ENCODE measurements around the gene KISS1.

KISS1 gene

DNA sequence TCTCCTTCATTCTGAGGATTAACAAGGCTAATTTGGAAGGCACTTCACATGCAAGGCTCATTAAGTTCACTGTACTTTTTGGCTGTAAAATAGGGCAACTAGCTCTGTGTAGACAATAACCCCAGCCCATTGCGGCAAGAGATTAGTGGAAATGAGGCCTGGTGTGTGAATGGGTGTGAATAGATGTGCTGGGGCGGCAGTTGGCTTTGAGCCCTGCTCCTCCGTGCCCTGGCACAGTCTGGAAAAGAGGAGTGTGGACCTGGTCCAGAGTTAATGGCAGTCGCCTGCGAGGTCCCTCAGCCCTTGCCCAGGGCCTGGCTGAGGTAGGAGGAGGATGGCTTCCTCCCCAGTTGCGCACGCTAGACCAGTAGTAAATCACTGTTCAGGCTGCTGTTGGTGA is 4.8 kb downstream of the KISS1 start:
- DNase-seq (ENCODE audit: low read depth): no peak

DNA sequence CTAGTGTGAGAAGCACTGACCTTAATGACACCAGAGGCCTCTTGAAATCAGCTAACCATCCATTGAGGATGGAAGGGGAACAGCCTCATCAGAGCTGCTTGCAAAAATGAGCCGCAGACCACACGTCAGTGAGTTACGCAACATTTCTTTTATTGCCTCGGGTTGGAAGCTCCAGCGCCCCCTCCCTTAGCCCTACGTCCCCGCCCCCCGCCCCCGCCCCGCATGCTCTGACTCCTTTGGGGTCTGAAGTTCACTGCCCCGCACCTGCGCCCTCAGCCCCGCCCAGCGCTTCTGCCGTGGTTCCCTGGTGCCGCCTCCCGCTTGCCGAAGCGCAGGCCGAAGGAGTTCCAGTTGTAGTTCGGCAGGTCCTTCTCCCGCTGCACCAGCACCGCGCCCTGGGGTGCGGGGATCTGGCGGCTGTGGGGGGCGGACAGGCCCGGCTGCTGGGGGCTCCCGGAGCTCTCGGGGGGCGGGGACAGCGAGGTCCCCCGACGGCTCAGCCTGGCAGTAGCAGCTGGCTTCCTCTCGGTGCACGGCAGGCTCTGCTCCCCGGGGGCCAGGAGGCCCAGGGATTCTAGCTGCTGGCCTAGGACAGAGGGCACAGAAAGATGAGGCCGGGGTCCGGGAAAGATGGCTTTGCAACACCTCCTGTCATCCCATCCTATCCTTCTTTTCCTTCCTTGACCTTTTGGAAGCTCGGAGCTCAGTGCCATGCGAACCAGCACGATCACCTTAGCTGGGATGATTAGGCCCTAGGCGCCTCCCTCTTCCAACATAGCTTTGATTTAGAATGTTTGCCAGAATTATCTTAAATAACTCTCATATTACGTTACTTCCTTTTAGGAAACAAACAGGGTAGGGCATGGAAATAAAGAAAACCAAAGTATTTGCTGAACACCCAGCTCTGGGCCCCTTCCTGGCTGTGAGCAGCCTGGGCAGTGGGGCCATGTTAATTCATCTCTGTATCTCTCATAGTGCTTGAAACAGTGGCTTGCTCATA is 5.8 kb downstream of the KISS1 start:
- DNase-seq (ENCODE audit: low read depth): peak; percentile 26

DNA sequence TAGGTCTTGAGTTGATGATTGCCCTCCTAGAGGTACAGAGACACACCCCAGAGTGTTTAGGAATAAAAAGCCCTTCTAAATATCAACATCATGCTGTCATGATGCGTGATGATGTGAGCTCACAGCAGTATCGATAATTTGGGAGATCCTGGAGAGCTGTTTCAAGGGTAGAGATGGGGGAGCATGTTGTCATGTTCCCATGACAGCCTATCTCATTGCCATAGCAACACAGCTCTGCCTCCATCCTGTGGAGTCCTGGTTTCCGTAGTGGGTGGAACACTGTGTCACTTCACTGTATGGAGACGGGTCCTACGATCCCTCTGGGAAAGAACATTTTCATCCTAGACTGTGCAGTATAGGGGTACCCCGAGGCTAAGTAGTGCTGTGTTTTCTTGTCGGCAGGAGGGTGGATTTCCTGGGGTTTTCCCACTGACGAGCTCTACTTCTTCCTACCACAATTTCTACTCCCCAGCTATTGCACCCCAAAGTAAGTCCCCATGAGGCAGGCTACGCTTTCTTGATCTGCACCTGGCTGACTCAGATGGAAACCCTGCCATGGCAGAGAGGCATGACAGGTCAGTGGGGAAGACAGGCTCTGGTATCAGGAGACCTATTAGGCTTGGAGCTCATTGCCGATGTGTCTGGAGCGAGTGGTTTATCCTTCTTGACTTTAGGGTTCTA is 7.2 kb downstream of the KISS1 start:
- no peak for DNase-seq (ENCODE audit: low read depth)

DNA sequence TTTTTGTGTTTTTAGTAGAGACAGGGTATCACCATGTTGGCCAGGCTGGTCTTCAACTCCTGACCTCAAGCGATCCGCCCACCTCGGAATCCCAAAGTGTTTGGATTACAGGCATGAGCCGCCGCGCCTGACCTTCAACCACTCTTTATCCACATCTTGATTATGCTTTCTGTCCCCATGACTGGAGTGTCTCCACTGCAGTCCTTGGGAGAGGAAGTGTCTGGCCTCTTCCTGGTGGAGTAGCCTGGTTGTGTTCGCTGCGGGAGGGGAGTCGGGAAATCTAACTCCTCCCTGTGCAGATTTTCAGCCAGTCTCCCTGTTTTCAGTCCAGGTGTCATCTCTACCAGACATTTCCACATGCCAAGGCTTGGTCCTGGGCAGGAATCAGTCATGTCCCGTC is 9.7 kb downstream of the KISS1 start:
- DNase-seq (ENCODE audit: low read depth): no peak

DNA sequence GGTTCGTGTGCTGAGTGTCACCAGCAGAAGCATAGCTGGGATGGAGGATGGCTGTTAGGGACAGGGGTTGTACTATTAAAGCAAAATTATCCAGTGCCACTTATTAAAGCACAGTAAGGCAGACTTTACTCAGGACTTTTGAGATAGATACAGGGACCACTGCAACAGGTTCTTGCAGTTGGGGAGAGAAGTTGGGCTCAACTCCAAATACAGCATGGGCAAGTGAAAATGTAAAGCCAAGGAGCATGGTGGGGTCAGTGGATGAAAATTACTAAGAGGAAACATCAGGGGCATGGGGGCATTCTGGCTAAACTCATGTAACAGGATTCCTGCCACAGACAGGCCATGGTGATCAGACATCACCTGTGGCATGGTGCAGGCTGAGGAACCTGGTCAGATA is 15.2 kb downstream of the KISS1 start:
- DNase-seq (ENCODE audit: low read depth): no peak

DNA sequence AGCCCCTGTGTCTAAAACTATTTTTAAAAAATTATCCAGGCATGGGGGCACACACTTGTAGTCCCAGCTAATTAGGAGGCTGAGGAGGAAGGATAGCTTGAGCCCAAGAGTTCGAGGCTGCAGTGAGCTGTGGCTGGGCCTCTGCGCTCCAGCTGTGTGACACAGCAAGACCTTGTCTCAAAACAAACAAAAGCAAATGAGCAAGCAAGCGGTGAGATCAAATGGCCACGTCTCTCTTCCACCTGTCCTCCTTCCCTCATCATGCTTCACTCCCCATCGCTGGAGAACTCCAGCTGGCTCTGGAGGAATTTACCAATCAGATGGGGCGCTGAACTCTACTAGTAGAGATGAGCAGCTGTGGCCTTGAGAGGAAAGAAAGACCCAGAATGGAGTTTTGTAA is 16.2 kb downstream of the KISS1 start:
- DNase-seq (ENCODE audit: low read depth): no peak

DNA sequence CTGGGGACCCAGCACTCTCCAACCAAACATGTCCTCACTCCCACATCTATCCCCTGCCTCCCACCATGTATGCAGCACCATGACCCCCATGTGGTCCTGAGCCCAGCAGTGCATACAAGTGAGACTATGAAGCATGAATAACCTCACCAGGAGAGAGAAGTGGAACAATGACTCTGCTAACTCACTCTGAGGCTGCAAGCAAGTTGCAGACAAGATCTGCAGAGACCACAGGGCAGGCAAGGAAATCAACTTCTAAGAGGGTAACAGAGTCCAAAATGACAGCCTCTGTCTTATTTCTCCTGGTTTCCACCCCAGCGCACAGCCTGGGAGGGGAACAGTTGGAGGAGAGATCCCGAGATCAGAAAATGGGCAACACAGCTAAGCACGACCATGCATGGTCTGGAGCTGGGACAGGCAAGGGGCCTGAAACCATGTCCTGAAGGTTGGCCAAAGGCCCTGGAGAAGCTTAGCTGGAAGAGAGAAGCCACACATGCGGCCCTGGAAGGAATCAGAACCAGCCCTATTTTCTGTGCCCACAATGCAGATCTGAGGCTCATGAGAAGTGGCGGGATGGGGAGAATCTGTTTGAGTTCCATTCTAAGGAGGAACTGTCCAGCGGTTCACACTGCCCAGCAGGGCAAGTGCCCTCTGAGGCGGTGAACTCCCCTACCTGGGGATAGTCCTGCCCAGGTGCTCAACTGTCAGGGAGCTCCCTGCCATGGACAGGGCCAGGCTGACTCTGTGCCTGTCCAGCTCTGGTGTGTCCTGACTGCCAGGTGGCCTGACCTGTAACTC is 17.6 kb downstream of the KISS1 start:
- DNase-seq (ENCODE audit: low read depth): no peak

DNA sequence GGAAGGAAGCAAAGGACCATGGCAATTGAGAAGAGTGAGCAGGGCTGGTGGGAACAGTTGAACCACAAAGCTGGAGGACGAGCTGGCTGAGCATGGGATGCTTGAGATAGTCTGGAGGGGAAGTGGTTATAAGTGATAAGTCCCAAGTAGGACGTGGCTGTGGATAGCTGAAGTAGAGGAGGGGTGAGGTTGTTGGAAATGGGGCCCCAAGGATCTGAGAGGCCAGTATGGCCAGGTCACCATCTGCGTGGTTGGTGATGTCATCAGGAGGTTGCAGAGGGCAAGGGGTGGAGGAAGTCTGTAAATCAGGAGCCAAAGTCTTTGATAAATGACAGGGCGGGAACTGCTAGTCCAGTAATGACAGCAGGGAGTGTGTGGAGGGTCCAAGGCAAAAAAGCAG is 19.2 kb downstream of the KISS1 start:
- DNase-seq (ENCODE audit: low read depth): no peak

DNA sequence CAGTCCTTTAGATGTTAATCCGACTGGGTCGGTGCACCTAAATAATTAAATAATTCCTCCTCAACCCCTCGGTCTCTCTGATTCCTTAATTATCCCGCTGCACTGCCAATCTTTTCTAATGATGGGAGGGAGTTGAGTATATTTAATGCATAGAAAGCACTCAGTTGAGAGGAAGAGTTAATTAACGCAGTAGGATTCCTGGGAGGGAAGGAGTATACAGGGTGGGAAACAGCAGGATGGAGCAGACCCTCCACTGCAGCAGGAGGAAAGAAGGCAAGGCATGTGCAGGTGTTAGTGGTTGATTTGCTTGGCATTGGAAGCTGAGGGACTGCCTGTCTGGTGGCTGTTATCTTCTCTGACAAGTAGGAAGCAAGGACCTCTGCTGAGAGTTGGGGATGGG is 20.2 kb downstream of the KISS1 start:
- DNase-seq (ENCODE audit: low read depth): no peak

DNA sequence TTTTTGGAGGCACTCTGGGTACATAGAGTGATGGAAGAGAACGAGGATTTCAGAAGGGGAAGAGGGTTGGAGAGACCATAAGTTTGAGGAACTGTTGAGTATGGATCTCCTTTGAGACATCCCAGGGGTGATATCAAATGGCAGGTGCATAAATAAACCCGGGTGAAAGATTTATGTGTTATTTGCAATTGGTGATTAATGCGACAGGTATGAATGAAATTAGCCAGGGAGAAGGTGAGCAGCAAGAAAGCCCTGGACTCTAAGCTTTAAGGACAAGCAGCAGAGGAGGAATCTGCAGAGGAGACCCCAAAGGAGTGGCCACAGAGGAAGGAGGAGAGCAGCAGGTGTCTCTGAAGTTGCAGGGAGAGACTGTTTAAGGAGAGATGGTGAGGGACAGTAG is 21.3 kb downstream of the KISS1 start:
- DNase-seq (ENCODE audit: low read depth): no peak

DNA sequence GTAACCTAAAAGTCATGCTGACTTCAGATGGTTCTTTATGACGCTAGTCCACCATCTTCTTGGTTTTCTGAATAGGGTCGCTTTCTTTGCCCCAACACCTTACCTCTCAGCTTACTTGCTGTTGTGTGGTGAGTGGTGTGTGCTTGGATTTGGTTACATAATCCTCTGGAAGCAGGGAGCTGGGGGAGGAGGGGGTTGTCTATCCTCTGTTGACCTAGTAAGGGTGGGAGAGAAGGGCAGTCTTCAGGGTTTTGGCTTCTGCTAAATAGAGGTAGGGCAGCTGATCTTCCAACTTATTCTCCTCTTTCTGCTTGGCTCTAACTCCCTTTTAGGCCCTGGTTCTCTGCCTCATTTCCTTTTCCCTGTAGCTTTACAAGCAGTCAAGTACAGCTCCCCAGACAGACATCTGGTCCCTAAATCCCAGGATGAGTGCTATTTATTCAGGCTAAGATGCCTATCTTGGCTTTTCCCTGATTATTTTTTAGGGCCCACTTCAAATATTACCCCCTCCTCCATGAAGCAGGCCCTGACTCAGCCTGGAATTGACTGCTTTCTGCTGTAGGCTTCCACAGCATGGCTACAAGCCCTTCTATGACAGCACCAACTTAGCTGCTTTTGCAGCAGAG is 23.8 kb downstream of the KISS1 start:
- DNase-seq (ENCODE audit: low read depth): no peak

DNA sequence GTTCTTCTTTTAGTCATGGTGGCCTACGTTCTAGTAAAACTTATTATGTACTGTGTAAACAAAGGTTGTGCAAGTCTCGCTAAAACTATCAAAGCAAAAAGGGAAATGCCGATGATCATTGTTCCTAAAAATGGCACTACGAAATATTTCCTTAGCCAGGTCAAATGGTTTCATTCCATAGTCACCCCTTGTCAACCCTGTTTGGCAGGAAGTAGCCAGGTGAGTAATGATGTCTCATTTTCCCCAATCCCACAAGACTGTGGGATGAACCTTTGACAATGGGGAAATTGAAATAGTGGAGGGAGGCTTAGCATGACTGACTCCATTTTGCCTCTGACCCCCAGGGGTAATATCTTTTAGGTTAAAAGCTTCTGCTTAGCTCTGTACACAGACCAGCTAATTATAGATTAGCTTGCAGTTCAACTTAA is 24.5 kb downstream of the KISS1 start:
- peak; percentile 13 for DNase-seq (ENCODE audit: low read depth)

DNA sequence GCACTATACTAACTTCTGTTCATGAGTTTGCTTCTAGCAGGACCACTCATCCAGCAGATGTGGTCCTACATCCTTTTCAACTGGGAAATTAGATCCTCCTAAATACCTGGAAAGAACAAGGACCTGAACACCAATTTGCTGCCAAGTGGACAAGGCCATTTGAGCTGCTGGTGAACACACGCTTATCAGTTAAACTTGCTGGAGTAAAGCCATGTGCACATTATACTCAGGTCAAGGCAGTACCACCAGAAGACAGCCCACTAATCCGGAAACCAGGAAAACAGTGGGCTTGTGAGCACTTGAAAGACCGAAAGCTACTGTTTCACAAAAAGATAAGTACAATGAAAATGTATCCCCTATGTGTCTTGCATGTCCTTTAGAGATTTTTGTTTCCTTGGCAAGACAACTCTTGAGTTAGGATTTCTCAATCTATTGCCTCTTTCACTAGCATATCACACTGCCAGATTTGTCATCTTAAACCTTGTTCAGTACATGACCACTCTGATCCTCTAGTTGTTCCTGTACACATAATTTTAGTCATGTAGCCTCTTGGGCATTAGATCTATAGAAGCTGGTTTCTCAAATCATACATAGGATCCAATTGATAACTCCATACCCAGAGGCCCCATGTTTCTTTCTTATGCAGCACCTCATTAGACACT is 25.7 kb downstream of the KISS1 start:
- DNase-seq (ENCODE audit: low read depth): no peak

DNA sequence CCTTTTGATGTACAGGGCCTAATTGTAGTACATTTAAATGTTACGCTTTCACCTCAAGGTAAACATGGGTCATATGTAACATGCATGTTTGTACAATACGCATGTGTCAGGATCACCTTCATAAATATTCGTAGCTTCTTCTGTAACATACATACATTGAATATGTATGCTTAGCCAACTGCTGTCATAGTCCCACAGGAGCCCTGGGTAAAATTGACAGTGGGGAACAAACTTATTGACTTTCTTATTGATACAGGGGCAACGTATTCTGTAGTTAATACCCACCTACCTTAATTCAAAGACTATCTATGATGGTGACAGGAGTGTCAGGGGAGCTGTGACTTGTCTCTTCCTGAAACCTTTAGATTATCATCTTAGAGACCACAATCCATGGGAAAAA is 26.4 kb downstream of the KISS1 start:
- no peak for DNase-seq (ENCODE audit: low read depth)

DNA sequence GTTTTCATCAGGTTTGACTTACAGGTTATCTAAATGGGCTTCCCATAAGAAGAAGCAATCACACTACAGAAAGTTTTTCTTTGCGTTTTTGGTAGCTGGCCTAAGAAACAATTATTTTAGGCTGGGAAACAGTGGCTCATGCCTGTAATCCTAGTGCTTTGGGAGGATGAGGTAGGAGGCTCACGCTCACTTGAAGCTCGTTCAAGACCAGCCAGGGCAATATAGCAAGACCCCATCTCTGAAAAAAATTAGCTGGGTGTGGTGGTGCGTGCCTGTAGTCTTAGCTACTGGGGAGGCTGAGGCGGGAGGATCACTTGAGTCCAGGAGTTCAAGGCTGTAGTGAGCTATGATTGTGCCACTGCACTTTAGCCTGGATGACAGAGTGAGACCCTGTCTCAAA is 28.6 kb downstream of the KISS1 start:
- no peak for DNase-seq (ENCODE audit: low read depth)

DNA sequence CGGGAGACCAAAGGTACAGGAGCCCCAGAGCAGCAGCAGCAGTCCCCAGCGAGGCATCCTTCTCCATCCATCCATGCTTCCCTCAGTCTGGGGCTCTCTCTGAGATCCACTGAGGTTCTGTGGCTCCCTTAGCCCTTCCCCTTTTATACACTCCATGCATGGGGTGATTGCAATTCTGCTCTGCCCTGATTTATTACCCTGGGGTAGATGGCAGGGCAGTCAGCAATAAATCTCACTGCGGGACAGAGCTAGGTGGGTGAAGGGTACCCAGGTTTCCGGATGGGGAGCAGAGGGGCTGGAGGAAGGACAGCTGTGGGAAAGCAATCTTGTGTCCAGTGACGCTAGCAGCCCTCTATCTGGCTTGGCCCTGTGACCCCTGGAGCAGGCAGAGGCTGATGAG is 30.1 kb downstream of the KISS1 start, which contains the start of gene REN:
REN (minus strand) TSS at position 119 of the 400 bp plus-strand sequence; CDS start at position 75, 44 bp downstream.
- DNase-seq (ENCODE audit: low read depth): no peak

DNA sequence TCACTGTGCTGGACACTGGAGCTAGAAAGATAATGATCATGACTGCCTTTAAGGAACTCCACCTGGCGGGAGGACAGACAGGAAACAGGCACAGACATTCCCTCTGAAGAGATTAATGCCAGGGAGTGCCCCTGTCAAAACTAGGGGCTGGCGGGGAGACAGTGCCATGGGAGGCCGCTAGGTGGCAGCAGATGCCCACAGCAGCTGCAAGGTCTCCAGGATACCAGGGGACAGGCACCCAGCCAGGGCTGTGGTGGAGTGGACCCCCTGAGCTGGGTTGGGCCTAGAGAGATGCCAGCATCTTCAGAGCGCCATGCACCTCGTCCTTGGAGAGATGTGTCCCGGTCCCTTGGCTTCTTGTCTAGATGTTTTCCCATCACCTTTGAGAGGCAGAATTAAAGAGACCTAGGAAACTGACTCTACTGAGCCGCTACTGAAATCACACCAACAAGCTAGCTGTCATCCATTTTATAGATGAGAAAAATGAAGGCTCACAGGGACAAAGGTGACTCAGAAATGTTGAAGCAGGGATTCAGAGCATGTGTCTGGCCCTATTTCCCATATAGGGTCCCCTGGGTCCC is 33.7 kb downstream of the KISS1 start:
- peak; percentile 26 for DNase-seq (ENCODE audit: low read depth)

DNA sequence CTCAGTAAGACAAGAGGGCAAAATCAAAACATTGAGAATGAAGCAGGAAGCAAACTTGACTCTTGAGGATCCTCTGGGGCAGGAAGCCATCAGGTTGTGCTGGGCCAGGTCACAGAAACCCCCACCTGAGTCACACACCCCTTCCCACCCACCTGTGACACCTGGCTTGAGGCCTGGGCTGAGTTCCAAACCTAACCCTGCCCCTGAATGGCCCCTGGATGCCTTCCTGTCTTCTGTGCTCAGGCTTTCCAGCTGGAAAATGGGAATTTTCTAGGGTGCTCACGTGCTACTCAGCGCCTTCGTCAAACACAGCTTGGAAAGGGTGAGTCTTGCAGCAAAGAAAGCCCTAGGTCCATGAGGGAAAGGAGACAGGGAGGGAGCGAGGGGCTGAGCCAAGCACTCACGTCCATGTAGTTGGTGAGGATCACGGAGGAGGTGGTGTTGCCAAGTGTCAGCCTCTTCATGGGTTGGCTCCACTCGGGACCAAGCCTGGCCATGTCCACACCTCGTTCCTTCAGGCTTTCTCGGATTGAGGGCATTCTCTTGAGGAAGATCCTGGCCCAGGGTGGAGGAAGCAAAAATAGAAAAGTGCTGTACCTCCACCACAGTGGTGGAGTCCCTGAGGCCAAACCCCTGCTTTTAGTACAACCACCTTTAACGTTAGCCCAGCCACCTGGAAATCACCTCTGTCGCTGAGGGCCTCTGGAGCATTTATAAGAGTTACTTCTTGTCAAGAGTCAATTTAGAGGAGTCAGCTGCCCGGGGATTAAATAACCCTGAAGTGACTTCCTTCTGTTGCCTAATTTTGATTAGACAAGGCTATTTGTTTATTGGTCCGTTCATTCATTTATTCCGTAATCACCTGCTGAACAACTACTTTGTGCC is 34.4 kb downstream of the KISS1 start:
- no peak for DNase-seq (ENCODE audit: low read depth)

DNA sequence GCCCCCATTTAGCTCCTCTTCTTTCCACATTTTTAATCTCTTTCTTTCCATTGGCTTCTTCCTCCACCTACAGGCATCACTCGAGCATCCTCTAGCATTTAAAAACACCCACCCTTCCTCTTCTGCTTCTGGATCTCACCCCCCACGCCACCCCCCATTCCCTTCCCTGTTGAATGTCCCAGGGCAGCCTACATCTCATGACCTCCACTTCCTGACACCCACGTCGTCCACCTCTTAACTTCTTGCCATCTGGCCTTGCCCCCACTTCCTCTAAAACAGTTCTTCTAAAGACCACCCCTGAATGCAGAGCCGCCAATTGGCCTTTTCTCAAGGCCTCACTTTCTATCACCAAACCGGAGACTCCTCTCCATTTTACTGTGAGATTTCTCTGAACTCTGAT is 38.3 kb downstream of the KISS1 start:
- DNase-seq (ENCODE audit: low read depth): no peak

DNA sequence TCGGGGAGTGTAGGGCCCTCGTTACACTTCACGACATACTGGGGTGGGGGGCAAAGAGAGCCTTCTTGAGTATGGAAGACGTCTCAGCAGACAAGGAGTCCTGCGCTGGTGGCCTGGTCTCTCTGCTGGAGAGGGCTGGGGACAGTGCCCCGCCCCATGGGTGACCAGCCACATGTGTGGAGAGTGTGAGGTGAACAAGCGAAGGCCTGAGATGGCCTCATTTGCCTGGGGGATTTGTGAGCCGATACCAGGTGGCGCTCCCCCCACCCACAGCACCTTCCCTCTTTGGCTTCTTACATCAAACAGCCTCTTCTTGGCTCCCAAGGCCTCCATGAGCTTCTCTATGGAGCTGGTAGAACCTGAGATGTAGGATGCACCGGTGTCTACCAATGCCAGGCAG is 40.4 kb downstream of the KISS1 start:
- no peak for DNase-seq (ENCODE audit: low read depth)

Measured in stromal cell of bone marrow (primary cell).